A204.1 (cell line): ENCODE data around the gene NR6A1.

Source experiments
- FAIRE-seq: peaks from 2 replicates; lab custom pipeline; 2012; peaks lifted over from hg19 to GRCh38; lab: Jason Lieb, UNC

NR6A1 gene

DNA sequence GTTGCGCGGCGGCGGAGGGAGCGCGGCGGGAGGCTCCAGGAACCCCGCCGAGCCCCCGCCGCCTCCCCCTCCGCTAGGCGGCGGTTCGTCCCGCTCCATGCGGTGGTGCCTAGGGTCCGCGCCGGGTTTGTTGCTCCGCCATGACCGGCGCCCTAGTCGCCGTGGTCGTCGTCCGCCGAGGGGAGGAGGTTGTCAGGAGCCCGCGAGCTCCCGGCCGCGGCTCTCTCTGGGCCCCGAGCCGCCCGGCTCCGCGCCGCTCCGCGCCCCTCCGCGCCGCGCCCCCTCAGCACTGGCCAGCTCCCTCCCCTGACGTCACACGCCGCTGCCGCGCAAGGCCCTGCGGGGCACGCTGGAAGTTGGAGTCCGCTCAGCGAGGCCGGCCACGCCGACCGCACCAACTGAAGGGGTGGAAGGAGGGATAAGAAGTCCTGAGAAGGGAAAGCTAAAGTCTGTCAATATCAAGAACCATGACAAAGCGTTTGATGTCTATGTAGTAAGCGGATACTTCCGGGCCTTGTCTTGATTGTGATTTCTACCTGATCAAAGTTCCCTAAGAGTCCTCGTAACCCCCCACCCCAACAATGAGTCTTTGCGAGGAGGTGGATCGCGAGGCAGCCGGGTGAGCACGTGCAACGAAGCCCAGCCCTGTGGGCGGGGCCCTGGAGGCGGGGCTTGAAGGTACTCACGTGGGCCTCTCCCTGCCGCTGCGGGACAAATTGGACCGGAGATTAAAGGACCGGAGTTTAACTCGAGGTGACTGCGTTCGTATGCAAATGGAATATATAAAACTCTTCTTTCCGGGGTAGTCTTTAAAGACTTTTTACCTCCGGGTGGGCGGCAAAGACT, at the start of gene NR6A1:
NR6A1 (minus strand) TSS at position 291 of the 846 bp plus-strand sequence.
- no peak for FAIRE-seq

DNA sequence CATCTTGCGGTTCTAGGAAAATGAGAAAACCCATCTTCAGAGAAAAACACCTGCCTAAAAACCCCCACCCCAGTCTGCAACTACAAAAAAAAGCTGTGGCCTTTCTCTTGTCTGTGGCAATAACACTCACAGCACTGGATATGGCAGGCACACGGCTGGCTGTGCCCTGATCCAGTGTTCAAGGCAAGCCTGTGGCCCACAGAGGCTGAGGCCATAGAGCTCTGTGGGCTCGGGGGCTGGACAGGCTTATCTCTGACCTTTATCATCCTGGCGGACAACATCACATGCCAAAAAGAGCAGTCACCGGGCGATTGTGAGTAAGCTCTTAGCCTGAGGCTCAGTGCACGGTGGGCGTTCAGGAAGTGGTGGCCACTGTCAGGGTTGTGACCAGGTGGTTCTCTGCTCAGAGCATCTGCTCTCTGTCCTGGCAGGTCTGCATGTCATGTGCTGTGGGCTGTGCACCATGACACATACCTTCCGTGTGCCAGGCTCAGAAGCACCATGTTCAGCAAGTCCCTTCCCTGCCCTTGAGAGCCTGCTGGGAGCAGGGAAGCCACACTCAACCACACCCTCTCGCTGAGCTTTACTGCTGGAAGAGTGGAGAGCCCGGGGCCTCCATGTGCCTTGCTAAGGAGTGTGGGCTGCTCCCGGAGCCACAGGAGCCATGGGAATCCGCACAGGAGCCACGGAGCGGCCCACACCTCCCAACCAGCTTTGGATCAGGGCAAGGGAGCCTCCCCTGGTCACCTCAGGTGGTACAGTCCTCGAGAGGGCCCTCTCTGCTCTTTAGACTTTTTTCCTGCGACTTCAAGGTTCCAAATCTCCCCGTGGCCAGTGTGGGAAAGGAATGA, 47.5 kb upstream of the NR6A1 start:
- FAIRE-seq = no peak

DNA sequence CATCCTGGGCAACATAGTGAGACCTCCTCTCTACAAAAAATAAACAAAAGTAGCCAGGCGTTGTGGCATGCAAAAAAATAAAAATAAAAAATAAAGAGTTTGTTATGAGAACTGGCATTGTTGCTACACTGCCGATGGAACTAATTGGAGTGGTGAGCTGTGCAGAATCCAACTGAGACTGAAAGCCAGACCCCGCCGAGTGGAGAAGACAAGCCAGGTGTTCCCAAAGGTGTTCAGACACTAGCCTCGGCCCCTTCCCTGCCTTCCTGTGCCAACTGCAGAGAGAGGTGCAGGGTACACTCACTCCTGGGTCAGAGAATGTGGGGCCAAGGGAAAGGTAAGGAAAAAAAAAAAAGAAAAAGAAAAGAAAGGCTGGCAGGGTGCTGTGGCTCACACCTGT, 44.5 kb upstream of the NR6A1 start:
- FAIRE-seq = no peak

DNA sequence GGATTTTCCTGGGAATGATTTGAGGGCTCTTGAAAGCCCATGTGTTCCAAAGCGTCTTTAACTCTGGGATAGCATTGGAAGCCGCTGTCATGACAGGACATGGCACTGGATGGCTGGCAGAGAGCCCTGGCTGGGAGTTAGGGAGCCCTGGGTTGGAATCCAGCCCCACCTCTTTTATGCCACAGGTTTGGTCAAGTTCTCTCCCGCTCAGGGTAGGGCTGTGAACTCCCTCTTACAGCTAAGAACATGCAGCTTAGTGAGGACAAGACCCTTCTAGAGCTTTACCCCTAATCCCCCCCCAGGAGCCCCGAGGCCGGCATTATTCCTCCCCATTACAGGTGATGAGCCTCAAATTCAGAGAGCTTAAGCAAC, 43.0 kb upstream of the NR6A1 start:
- FAIRE-seq = no peak

DNA sequence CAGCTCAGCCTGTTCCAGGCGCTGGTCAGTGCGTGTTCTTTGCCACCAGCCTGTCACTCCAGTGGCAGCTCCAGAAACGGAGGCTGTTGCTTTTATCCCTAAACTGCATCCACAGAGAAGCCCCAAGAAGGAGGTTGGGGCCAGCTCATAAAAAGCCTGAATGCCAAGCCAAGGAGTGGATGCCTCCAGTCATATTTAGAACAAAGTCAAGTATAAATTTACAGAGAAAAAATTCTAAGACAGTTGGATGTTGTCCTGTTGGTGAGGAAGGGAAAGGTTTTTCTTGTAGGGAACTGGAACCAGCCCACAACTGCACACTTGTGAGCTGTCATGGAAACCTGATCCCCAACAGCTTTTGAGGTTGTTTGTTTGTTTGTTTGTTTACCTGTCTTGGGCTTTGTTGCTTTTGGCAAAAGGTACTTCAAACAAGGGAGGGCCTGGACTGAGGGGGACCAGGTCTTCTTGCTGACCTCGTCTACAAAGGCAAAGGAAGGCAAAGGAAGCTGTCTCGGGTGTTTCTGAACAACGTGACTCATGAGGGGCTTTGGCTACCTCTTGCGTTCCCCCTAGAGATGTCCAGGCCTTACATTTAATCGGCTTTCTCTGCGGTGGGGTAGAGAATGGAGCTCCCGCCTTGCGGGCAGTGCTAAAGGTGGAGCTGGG, 42.5 kb upstream of the NR6A1 start:
- FAIRE-seq = no peak

DNA sequence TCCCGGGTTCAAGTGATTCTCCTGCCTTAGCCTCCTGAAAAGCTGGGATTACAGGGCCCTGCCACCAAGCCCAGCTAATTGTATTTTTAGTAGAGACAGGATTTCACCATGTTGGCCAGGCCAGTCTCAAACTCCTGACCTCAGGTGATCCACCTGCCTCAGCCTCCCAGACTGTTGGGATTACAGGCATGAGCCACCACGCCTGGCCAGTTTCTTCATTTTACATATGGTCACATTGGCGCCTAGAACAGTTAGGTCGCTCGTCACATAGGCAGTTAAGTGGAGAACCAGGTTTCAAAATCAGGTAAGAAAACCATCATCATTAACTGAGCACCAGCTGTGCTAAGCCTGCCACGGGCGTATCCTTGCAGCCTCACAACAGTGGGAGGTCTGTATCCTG, 41.9 kb upstream of the NR6A1 start:
- FAIRE-seq = no peak

DNA sequence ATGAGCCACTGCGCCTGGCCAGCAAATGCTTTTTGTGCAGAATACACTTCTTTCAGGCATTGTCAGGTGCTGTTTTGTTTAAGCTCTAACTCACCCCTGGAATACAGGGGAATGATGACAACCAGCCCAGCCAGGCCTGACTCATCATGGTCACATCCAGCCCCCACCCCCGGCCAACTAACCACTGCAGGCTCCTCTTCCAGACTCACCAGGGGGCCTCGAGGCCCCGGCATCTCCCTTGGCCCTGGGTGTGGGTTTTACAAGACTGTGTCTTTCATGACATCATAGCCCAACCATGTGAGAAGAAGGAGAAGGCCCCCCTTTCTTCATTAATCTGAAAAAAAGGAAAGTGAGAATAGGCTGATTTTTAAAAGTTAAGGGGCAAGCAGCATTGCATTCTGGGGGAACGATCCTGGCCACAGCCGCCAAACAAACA, 41.3 kb upstream of the NR6A1 start:
- FAIRE-seq = no peak

DNA sequence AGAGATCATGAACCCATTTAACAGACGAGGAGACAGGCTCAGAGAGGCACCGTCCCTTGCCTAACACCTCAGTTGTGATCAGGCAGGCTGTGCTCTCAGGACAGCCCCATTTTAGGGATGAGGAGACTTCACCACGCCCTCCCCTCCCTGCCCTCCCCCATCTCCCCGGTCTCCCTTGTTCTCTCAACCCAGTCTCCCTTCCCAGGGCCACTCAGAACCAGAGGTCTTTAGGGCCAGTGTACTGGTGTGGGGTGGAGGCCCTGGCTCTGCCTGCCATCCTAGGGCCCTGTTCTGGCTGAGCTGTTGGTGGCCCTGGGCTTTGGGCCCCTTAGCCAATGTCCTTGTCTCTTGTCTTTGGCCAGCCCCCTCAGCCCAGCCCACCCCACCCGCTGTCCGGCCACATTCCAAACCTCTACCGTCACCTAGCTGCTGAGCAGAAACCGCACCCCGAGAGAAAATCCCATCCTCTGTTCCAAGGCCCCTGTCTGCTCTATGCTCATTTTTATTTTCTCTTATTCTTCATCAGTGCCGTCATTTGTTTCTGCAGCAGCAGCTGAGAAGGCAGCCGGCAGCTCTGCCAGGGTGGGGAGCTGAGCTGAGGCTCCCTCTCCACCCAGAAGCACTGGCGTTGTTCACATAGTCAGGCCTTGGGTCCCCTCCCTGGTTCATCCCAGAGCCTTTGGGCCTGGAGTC, 39.7 kb upstream of the NR6A1 start:
- no peak for FAIRE-seq

DNA sequence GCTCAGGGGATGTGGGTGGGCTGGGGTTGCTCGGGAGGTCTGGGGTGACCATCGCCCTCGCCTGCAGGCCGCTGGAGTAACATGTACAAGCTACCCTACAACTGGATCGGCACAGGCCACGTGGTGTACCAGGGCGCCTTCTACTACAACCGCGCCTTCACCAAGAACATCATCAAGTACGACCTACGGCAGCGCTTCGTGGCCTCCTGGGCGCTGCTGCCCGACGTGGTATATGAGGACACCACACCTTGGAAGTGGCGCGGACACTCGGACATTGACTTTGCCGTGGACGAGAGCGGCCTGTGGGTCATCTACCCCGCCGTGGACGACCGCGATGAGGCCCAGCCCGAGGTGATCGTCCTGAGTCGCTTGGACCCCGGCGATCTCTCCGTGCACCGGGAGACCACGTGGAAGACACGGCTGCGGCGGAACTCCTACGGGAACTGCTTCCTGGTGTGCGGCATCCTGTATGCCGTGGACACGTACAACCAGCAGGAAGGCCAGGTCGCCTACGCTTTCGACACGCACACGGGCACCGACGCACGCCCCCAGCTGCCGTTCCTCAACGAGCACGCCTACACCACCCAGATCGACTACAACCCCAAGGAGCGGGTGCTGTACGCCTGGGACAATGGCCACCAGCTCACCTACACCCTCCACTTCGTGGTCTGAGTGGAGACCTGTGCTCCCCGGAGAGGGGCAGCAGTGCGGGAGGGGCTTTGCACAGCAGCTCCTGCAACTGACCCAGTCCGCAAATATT, 38.8 kb upstream of the NR6A1 start:
- FAIRE-seq = no peak

DNA sequence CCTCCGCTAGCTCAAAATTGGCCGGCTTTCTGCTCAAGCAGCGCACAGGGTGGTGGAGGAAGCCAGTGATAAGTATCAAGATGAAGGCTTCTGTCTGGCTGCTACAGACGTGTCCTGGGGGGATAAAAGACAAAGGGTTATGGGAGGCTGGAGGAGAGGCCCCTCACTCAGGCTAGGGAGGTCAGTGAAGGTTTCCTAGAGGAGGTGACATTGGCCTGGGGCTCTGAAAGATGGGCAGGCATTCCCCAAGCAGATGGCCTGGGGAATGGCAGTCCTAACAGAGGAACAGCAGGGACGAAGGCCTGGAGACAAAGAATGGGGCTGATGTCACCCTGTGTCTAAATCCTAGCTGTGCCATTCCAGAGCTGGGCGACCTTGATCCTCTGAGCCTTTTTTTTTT, 38.1 kb upstream of the NR6A1 start:
- no peak for FAIRE-seq

DNA sequence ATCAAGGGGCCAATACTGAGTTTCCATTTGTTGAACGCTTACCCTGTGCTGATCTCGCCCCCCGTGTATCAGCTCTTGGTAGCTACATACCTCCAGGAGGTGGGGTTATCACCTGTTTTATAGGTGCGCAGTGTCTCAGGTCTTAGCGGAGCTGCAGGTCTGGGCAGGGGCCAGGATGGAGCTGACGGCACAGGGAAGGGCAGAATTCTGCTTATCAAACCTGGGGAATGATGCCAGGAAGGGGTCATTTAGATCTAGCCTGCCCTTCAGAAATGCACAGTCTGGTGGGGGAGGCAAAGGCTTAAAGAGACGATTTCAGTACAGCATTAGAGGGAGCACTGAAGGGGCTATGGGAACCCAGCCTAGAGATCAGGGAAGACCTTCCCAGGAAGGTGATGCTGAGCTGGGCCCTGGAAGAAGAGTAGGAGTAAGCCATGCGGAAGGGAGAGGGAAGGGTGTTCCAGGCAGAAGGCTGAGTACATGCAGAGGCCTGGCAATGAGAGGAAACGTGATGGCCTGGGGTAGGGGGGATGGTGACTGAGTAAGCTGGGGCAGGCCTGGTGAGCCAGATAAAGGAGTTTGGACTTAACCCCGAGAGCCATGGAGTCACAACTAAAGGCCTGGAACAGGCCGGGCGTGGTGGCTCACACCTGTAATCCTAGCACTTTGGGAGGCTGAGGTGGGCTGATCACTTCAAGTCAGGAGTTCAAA, 37.3 kb upstream of the NR6A1 start:
- FAIRE-seq = no peak

DNA sequence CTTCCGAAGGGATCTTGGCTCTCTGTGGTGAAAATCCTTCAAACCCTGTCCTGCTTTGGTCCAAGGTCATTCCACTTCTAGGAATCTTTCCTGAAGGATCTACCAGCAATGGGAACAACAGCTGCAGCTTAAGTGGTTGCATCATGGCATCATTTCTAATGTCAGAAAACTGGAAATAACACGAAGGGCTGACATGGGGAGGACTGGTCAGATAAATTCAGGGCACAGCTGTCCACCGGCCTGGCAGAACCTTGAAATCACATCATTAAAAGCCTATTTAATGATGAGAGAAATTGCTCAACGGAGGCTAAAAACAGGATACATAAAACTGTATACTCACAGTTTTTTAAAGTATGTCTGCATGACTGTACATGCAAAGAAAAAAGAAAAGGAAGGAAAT, 34.1 kb upstream of the NR6A1 start:
- FAIRE-seq = no peak

DNA sequence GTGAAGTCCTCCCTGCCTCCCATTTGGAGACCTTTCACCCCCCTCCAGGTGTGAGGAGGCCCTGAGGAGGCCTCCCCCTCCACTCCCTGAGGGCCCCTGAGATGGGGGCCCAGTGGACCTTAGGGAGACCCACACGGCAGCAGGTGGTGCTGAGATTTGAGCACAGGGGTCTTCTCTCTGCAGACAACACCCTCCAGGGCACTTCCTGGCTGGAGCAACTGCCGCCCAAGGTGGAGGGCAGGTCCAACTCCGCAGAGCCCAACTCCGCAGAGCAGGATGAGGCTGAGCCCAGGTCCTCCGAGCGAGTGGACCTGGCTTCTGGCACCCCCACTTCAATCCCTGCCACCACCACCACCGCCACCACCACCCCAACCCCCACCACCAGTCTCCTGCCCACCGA, 32.8 kb upstream of the NR6A1 start:
- no peak for FAIRE-seq

DNA sequence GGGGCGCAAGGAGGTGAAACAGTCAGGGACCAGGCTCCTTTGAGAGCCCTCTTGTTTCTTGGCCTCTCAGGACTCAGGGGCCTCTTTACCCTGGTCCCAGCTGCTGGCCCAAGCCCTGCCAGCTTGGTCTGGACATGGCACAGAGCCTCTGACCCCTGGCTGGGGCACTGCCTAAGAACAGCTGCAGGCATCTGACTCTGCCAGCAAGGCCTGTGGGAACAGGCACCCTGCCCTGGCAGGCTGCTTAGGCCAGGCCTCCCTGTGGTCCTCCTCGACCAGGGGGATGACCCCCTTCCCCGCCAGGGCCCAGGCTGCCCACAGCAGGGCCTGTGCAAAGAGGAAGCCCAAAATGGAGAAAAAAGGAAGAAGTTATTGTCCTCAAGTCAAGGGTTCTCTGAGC, 31.3 kb upstream of the NR6A1 start:
- no peak for FAIRE-seq

DNA sequence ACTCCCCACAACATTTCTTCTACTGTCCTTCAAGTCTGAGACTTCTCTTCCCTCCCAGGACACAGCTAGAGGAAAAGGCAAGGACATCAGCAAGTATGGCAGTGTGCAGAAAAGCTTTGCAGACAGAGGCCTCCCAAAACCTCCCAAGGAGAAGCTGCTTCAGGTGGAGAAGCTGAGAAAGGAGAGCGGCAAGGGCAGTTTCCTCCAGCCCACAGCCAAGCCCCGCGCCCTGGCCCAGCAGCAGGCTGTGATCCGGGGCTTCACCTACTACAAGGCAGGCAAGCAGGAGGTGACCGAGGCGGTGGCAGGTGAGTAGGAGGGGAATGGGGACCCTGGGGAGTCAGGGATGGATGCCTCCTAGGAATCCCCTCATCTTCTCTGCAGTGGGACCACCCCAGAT, 30.2 kb upstream of the NR6A1 start:
- FAIRE-seq = no peak

DNA sequence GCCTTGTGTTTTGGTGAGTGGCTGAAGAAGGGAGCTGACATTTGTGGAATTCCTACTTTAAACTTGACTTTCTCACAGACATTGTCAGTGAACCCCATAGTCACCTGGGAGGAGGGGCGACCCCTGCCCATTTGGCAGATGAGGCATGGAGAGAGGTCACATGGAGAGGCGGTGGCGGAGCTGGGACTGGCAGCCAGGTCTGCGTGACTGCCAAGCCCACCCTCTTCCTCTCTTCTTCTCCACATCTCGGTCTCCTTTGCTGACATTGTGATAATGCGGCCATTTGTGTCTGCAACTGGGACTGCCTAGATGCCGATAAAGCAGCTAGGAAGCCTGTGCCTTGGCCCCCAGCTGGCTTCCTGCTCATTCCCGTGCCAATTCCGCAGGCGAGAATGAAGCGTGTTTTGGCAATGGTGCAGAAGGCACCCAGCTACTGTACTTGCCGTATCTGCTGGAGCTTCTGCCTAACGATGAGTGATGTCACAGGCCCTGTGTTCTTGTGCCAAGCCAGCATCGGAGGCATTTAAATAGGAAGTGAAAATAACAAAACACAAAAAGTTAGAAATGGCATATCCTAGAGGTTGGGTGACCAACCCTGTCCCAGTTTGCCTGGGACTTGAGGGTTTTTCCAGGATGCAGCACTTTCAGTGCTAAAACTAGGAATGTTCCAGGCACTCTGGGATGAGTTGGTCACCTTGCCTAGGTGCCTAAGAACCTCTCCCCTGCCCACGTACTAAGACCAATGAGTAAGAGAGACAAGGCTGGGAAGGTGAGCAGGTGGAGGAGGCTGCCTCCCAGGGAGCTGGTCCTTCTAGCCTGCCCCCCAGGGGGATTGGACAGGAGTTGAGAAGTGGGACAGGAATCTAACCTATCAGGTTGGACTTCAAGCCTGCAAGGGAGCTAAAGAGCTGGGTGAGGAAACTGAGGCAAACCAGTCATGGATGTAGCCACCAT, 29.5 kb upstream of the NR6A1 start:
- no peak for FAIRE-seq

DNA sequence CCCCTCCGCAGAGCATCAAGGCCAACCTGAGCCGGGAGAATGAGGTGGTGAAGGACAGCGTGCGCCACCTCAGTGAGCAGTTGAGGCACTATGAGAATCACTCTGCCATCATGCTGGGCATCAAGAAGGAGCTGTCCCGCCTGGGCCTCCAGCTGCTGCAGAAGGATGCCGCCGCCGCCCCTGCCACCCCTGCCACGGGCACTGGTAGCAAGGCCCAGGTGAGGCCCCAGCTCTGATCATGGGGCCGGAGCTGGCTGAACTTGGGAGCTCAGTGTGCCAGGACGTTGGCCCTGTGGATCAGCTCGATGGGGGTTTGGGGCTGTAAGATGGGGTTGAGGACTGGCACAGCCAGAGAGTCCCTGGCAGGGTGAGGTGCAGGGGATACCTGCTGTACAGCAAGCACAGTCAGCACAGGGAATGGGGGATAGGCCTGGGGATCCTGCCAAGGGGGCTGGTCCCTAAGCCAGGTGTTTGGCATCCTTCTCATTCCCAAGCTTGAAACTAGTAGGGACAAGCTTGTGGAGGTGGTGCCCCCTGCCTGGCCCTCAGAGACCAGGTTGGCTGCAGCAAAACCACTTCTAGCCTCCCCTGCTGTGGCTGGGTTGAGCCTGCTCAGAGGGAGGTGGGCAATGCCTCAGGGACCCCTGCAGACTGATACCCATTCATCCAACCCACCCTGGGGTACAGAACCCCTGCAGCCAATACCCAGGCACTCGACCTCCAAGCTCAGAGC, 28.3 kb upstream of the NR6A1 start:
- FAIRE-seq = no peak

DNA sequence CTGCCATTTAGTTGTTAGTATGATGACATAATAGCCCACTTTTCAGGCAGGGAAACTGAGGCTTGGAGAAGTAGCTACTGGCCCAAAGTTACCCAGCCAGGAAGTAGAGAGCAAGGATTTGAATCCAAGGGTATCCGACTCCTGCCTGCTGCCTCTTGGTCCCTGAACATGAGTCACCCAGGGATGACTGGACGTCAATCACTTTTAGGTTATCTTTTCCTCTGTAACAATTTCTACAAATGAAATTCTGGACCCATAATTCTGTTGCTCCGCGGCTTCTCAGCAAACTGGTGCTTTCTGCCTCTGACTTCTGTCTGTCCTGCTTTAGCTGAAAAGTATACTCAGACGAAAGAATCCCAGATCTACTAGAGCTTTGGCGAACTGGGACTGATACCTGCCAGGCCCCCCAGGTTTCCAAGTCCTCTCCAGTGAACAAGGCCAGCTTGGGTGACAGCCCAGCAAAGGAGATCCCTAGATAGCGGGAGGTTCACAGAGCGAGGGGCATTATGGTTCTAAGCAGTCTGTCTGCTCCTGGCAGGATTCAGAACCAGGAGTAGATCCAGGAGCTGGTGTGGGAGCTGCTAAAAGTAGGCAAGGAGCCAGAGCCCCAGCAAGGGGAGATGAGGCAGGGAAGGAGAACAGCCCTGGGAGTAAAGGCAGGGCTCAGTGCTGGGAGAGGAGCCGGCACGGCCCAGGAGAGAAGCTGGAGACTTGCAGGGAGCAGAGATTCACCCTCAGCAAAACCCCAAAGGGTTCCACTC, 26.4 kb upstream of the NR6A1 start:
- FAIRE-seq = no peak
